GM19043 (cell line): Measurements from ENCODE around the gene PPP4R2.

Experiments used
- ATAC-seq: cut with Tn5 transposase; IDR thresholded peaks from one replicate; pipeline ENCODE4 v1.9.1; 2021; ENCODE audit warnings: low read depth; ENCODE audit not compliant: unreplicated experiment

The PPP4R2 gene

GRCh38 chr3:73021301-73021835, 24.8 kb downstream of the PPP4R2 start:
- no peak for ATAC-seq

DNA sequence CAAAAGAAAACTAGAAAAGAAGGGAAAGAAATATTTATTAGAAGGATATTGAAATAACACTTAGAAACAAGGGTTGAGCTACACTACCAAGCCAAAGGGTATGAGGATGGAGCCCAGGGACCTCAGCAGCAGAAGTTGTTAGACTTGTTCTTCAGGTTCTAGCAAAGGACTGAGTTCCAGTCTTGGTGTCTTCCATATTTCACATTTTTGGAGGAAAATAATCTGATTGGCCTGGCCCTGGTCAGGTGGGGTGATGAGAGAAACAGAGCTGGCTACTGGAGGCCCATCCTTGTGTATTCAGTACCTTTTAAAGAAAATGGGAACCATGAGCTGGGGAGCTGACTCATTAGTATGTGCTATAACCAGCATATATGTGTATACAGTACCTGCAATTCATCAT, 28.2 kb downstream of the PPP4R2 start:
- ATAC-seq, result no peak

- no peak for ATAC-seq
Measured at GRCh38 chr3:73026111-73026759, 29.6 kb downstream of the PPP4R2 start.

- no peak for ATAC-seq
Measured at GRCh38 chr3:73026760-73027113, 30.1 kb downstream of the PPP4R2 start.

DNA sequence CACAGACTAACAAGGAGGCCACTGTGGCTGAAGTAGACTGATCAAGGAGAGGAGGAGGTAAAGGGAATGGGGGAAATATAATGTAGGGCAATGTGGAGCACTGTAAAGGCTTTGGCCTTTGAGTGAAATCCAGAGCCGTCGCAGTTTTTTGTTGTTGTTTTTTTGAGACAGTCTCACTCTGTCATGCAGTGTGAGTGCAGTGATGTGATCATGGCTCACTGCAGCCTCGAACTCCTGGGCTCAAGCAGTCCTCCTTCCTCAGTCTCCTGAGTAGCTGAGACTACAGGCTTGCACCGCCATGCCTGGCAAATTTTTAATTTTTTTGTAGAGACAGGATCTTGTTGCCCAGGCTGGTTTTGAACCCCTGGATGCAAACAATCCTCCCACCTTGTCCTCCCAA, 32.2 kb downstream of the PPP4R2 start:
- ATAC-seq, result no peak

- no peak for ATAC-seq
Measured at GRCh38 chr3:73029321-73029796, 32.7 kb downstream of the PPP4R2 start.

- no peak for ATAC-seq
Measured at GRCh38 chr3:73030073-73030597, 33.5 kb downstream of the PPP4R2 start.

- ATAC-seq, result no peak
Measured at GRCh38 chr3:73031573-73032103, 35.0 kb downstream of the PPP4R2 start.

DNA sequence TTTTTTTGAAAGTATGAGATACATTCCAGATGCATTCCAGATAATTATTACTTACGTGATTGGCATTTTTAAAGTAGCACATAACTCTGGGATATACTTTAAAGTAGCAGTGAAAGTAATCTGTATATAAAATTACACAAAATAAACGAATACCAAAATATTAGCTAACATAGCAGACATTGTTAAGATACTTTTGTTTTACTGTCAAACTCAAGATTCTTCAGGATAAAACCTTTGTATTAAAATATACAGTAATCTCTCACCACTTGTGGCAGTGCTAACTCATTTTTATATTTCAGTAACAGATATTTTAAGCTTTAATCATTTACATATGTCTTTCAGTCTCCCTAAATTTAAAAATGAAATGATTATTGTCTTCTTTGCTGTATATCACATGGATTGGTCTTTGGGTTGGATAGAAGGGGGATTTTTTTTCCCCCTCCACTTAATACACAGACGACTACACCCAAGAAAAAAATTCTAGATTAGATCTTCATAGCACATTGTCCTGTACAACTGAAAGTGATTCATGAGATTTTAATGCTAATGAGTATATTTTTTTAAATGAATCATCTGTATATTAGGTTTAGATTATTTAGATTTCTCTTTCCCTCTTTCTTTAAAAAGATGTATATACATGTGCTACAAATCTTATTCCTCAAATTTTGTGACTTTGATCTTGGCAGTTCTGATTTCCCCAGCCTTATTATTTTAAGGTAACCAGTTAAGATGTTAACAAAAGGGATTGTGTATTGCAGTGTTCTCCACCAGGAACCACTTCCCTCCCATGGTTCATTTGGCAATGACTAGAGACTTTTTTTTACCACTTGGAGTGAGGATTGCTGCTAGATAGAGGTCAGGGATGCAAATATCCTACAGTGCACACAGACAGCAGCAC, 40.3 kb downstream of the PPP4R2 start:
- no peak for ATAC-seq

DNA sequence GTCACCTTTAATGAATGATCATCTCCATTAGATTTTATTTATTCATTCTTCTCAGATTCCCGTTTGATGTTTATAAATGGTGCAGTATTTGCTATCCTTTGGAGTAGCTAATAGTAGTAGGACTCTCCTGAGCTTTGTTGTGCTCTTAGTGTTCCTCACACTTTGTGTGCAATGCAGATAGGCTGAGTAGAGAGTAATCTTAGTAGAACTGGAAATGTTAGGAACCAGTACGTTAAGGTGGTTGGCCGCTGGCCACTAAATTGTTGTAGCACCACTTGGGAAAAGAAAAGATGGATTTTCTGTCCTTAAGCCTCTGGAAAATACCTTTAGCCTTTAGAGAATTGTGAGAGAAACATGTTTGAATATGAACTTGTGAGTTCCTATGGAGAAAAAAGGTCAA, 44.9 kb downstream of the PPP4R2 start:
- no peak for ATAC-seq

GRCh38 chr3:73043414-73043813, 46.8 kb downstream of the PPP4R2 start:
- ATAC-seq, result no peak

GRCh38 chr3:73045391-73045790, 48.8 kb downstream of the PPP4R2 start:
- no peak for ATAC-seq

GRCh38 chr3:73046195-73046594, 49.6 kb downstream of the PPP4R2 start:
- ATAC-seq, result no peak

DNA sequence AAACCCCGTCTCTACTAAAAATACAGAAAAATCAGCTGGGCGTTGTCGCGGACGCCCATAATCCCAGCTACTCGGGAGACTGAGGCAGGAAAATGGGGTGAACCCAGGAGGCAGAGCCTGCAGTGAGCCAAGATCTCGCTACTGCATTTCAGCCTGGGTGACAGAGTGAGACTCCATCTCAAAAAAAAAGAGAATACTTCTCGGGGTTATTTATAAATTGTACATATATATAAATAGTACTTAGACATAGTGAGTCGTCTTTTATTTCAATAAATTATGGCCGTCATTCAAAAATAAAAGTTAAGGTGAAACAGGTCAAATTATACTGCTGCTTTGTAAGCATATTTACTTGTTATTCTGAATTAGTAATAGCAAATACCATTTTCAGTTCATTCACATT, 52.7 kb downstream of the PPP4R2 start:
- no peak for ATAC-seq

- ATAC-seq, result no peak
Measured at GRCh38 chr3:73052857-73053256, 56.2 kb downstream of the PPP4R2 start.

DNA sequence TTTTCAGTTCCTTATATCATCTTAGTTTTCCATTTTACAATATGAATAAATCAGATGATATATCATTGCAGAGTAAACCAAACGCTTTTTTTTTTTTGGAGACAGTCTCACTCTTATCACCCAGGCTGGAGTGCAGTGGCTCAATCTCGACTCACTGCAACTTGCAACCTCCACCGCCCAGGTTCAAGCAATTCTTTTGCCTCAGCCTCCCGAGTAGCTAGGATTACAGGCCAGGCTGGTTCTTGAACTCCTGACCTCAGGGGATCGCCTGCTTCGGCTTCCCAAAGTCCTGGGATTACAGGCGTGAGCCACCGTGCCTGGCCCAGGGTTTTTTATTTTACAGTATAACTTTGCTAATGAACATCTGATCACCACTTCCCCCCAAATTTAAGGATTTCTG, 59.0 kb downstream of the PPP4R2 start:
- ATAC-seq, result no peak

DNA sequence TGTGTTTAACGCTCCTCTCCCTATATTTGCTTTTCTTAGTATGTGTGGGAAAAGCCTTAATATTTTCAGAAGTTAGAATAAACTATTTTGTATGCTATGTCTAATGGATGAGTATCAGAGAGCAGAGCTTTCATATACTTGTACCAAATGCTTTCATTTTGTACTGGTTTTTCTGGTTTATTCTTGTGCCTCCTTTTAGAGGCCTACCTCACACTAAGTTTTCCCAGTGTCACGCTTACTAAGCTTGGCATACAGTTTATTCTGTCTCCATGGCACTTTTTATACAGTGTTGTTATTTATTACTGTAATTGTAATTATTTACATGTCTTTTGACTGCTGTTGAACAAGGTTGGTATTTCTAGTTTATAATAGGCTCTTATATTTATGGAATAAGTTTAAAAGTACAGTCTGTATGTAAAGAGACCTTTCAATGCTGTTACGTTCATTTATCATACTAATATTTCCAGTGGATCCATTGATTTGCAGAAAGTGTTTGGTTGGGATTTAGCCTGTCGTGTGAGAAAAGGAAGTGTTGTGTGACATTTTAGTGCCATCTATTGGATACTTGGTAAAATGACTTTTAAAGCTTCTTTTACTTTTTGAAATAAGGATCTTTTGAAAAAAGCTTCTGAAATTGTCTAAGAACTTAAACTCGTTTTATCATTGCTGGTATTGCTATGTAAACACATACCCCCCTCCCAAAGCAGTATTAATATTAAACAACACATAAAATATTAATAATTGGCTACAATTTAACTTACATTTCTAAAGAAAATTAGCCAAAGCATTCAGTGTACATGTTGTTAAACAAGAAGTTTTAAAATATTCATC, 59.6 kb downstream of the PPP4R2 start:
- ATAC-seq, result no peak

DNA sequence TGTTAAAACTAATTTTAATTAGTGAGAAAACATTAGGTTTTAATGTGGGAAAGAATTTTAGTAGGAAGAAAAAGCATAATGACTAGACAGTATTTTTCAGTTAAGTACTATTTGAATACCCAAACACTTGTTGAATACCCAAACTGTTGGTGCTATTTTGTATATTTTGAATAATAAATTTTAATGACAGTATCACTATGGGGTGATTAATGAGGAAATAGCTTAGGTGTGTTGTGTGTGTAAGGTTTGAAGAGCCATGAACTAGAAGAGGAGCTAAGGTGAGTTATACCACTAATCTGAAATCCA, 60.2 kb downstream of the PPP4R2 start:
- ATAC-seq, result no peak

DNA sequence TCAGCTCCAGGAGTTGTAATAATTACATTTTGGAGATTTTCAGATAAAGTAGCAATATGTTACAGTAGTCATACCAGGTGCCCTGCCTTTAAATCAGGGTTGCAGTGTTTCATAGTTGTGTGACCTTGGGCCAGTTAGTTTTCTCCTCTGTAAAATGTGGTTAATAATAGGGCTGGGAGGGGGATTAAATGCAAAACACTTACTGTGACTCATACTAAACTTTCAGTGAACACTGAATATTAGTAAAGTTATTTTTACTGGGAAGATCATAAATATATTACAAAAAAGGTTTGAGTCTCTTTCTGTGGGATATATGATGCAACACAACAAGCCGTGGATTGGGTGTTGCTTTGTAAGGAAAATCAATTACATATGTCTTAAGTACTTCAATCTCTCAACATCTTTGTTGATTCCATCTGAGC, 63.7 kb downstream of the PPP4R2 start:
- ATAC-seq, result no peak

DNA sequence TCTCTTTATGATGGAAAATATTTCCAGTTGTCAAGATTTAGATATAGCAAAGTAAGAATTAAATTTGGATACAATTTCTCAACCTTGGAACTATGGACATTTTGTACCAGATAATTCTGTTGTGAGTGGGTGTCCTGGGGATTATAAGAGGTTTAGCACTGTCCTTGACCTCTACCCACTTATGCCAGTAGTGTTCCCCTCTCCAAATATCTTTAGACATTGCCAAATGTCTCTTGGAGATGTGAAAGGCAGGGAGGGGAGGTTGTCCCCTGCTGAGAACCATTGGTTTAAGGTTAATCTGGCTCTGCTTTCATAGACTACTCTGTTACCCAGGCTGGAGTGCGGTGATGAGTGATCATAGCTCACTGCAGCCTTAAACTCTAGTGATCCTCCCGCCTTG, 64.8 kb downstream of the PPP4R2 start, which contains the start of gene EBLN2:
Gene EBLN2 (plus strand): TSS at position 244 of the 400 bp plus-strand sequence. CDS start 423 bp downstream, outside the sequence.
- ATAC-seq, result no peak
